Activated T-helper 17 cell treated with anti-CD3 and anti-CD28 coated beads, Interleukin-2, amount 50 U/mL, for 72 hours (primary cell): ENCODE measurements around the gene DDX54. TPM values are rescaled to one million over a fixed set of nuclear protein-coding genes. Genes with fewer than 3 reads are reported as not detected.

Source experiments
- ATAC-seq: fragments of 150-1000 bp; cut with Tn5 transposase; replicated peaks from 2 replicates; pipeline ENCODE4 v1.10.0; 2021; ENCODE audit warnings: mild to moderate bottlenecking, moderate library complexity
- H3K27ac Mint-ChIP-seq: one replicate; pipeline ENCODE4 v1.8.0; 2022; ENCODE audit warnings: mixed read lengths
- H3K27me3 Mint-ChIP-seq: one replicate; pipeline ENCODE4 v1.8.0; 2022; ENCODE audit warnings: mixed read lengths
- H3K36me3 Mint-ChIP-seq: one replicate; pipeline ENCODE4 v1.8.0; 2022; ENCODE audit warnings: low read depth, mild to moderate bottlenecking, mixed read lengths
- H3K4me1 Mint-ChIP-seq: one replicate; pipeline ENCODE4 v1.8.0; 2022; ENCODE audit warnings: mixed read lengths
- H3K4me3 Mint-ChIP-seq: one replicate; pipeline ENCODE4 v1.8.0; 2022; ENCODE audit warnings: mild to moderate bottlenecking, mixed read lengths
- H3K9me3 Mint-ChIP-seq: one replicate; pipeline ENCODE4 v1.8.0; 2022; ENCODE audit warnings: mixed read lengths
- total RNA-seq, 2 donors: library from RNA; stranded (reverse); gene quantifications; one replicate each; pipeline ENCODE4 v1.2.3, GENCODE V29; 2022

DDX54 gene
- total RNA-seq: 10 to 100 TPM; 47.4 to 86.9 TPM

- H3K4me1 Mint-ChIP-seq: peaks cover 15% of the 10 kb centered on the region
- H3K9me3 Mint-ChIP-seq: no peaks in the 10 kb centered on the region
- no peaks in the 10 kb centered on the region for H3K27me3 Mint-ChIP-seq
- peak within 1 kb of the TSS; percentile 92 for H3K27ac Mint-ChIP-seq
- H3K4me3 Mint-ChIP-seq: peak within 1 kb of the TSS; percentile 93
- peak; percentile 67 for ATAC-seq
- H3K36me3 Mint-ChIP-seq: peaks cover 63% of the 10 kb centered on the region
Observed at GRCh38 chr12:113185180-113186032, at the start of gene DDX54, which contains the start of gene RITA1. TSS of gene DDX54 (minus strand) at chr12:113185478. CDS start at chr12:113185451, 27 bp downstream. TSS of gene RITA1 (plus strand) at chr12:113185721. CDS start at chr12:113186747, 1,026 bp downstream.

GRCh38 chr12:113234483-113234882 is 49.2 kb upstream of the DDX54 start:
- Mint-ChIP-seq H3K27me3 (no peaks in the 10 kb centered on the region), H3K36me3 (peaks cover 70% of the 10 kb centered on the region), H3K9me3 (no peaks in the 10 kb centered on the region), H3K4me3 (no peak overlapping the region), H3K4me1 (peaks cover 20% of the 10 kb centered on the region), H3K27ac (peak overlapping the region; percentile 62)
- no peak for ATAC-seq

DNA sequence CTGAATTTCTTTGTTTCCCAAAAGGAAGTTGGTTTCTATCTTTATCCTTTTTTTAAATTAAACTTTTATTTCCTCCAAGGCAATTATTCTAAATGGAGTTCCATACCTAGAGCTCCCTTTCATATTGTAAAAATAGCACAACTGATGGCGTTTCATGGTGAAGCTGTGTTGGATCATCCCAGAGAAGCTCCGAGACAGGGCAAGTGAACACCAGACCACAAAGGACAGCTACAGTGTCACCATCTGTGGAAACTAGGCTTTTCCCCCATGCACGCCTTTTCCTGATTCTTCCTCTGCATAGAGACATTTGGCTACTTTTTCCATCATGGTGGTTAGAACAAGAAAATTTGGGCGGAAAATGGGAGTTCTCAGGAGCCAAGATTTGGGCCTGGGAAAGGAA is 48.7 kb upstream of the DDX54 start:
- Mint-ChIP-seq H3K4me1 (peaks cover 20% of the 10 kb centered on the region), H3K9me3 (no peaks in the 10 kb centered on the region), H3K27ac (peak overlapping the region; percentile 62), H3K27me3 (no peaks in the 10 kb centered on the region), H3K36me3 (peaks cover 67% of the 10 kb centered on the region), H3K4me3 (no peak overlapping the region)
- no peak for ATAC-seq

- Mint-ChIP-seq H3K27me3 (no peaks in the 10 kb centered on the region), H3K4me1 (peaks cover 23% of the 10 kb centered on the region), H3K36me3 (peaks cover 70% of the 10 kb centered on the region), H3K9me3 (no peaks in the 10 kb centered on the region), H3K27ac (peak overlapping the region; percentile 41), H3K4me3 (peak overlapping the region; percentile 66)
- peak; percentile 15 for ATAC-seq
Observed at GRCh38 chr12:113232840-113233585, 47.7 kb upstream of the DDX54 start.

DNA sequence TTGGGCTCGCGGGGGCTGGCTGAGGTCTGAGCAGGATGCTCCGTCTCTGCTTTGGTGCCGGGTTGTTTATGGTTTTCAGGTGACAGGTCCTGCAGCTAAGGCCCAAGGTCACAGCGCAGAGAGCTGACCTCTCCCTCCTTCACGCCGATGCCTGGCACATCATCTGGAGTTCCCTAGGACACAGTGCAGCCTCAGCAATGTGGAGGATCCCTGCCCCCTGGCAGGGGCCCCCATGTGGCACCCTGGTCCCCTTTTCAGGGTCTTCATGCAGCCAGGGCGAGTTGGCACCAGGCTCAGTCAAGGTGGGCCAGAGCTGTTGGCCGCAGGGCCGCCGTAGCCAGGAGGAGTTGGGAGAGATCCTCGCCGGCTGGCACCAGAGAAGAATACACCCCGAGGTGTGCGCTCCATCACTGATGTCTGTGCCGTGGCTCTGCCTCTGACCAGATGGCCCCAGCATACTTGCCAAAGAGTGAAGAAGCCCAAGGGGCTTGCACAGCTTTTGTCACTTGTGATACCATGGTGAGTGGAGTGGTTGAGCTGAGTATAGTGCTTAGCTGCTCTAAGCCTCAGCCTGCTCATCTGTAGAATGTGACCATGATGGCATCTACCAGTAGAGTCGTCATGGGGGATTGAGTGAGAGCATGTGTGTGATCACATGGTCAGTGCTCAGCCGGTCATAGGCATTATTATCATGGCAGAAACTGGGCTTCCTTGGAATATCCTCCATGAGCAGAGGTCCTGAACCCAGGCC is 47.0 kb upstream of the DDX54 start:
- H3K27ac Mint-ChIP-seq: peak overlapping the region; percentile 41
- ATAC-seq: no peak
- peaks cover 24% of the 10 kb centered on the region for H3K4me1 Mint-ChIP-seq
- H3K9me3 Mint-ChIP-seq: no peaks in the 10 kb centered on the region
- no peaks in the 10 kb centered on the region for H3K27me3 Mint-ChIP-seq
- peaks cover 75% of the 10 kb centered on the region for H3K36me3 Mint-ChIP-seq
- H3K4me3 Mint-ChIP-seq: peak overlapping the region; percentile 66

DNA sequence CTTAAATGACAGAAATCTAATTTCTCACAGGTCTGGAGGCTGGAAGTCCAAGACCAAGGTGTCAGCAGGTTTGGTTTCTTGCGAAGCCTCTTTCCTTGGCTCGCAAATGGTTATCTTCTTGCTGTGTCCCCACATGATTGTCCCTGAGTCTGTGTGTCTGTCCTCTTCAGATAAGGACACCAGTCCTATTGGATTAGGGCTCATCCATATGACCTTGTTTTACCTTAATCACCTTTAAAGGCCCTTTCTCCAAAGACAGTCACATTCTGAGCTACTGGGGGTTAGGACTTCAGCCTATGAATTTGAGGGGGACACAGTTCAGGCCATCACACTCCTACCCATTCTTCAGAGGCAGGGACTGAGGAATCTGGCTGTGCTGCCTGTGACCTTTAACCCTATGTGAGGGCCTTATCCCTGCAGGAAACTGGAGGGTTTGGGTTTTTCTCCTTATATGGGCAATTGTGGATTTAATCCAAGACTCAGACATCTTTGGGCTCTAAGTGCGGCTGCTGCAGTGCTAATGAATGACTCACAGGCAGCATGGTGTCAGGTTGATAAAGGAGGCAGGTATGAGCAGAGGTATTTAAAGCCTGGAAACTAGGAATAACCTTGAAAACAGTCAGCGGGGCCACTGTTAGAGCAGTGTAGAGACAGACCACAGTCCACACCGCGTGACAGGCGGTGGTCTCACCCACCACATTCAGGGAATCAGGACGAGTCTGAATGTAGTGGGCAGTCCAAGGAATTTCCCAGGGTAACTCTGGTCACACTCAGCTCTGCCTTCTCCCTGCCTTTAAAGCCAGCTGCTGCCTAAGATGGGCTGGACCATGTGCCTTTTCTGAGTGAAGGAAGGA is 46.2 kb upstream of the DDX54 start:
- Mint-ChIP-seq H3K27me3 (no peaks in the 10 kb centered on the region), H3K4me3 (no peak overlapping the region), H3K27ac (no peak overlapping the region), H3K9me3 (no peaks in the 10 kb centered on the region), H3K36me3 (peaks cover 83% of the 10 kb centered on the region), H3K4me1 (peaks cover 20% of the 10 kb centered on the region)
- no peak for ATAC-seq

DNA sequence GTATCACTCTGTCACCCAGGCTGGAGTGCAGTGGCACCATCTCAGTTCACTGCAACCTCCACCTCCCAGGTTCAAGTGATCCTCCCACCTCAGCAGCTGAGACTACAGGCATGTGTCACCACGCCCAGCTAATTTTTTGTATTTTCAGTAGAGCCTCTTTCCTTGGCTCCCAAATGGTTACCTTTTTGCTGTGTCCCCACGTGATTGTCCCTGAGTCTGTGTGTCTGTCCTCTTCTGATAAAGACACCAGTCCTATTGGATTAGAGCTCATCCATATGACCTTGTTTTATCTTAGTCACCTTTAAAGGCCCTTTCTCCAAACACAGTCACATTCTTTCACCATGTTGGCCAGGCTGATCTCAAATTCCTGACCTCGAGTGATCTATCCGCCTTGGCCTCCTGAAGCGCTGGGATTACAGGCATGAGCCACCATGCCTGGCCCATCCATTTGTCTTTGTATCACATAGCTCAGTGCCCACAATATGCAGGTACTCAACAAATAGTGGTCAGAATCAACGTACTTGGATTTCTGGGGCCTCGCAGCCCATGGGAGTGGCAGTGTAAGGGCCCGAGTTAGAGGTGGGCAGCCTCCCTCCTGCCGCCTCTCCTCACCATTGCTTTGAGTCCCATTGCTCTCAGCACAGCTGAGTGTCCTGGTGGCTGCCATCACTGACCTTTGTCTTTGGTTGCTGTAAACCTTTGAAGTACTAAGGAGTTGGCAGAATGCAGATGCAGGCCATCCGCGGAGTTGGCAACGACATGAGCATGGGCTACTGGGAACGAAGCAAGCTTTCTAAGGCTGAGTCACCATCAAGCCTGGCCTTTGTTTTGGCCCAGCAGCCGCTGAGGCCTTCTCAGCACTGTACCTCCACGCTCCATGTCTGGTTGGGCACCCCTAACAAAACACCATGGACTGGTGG is 45.3 kb upstream of the DDX54 start:
- Mint-ChIP-seq H3K27me3 (no peaks in the 10 kb centered on the region), H3K4me1 (peaks cover 17% of the 10 kb centered on the region), H3K9me3 (no peaks in the 10 kb centered on the region), H3K27ac (peak overlapping the region; percentile 62), H3K36me3 (peaks cover 83% of the 10 kb centered on the region), H3K4me3 (peak overlapping the region; percentile 51)
- peak; percentile 52 for ATAC-seq

GRCh38 chr12:113228394-113229028 is 43.2 kb upstream of the DDX54 start:
- no peak for ATAC-seq
- Mint-ChIP-seq H3K4me3 (peak overlapping the region; percentile 51), H3K27ac (peak overlapping the region; percentile 62), H3K4me1 (peaks cover 15% of the 10 kb centered on the region), H3K36me3 (peaks cover 64% of the 10 kb centered on the region), H3K9me3 (no peaks in the 10 kb centered on the region), H3K27me3 (no peaks in the 10 kb centered on the region)

DNA sequence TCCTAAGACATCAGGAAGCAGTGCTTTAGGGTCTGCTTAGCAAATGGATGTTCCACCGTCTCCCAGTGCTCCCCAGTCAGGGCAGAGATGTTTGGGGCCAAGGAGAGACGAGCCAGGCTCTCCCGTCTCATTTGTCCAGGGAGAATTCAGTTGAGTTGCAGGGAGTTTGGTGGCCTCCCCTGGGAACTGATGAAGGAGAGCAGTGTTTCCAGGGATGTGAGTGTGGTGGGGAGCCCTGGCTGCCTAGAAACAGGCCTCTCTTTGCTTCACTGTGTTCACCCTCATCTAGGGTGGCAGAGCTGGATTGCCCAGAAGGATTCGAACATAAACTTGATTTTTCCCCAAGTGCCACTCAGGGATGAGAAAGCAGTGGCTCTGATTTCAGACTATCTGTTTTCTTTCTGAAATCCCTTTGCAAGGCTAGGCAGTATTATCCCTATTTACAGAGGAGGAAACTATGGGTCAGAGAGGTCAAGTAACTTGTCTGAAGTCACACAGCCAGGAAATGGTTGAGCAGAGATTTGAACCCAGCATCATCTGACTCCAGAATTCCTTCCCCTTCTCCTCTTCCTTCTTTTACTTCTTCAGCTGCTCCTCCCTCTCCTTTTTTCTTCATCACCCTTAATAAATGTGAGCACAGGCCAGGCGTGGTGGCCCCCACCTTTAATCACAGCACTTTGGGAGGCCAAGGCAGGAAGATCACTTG is 42.6 kb upstream of the DDX54 start:
- Mint-ChIP-seq H3K9me3 (no peaks in the 10 kb centered on the region), H3K36me3 (peaks cover 57% of the 10 kb centered on the region), H3K4me3 (no peak overlapping the region), H3K27ac (peak overlapping the region; percentile 62), H3K4me1 (peaks cover 20% of the 10 kb centered on the region), H3K27me3 (no peaks in the 10 kb centered on the region)
- ATAC-seq: no peak

GRCh38 chr12:113226696-113227568 is 41.7 kb upstream of the DDX54 start:
- H3K4me1 Mint-ChIP-seq: peaks cover 28% of the 10 kb centered on the region
- no peaks in the 10 kb centered on the region for H3K27me3 Mint-ChIP-seq
- ATAC-seq: no peak
- H3K27ac Mint-ChIP-seq: peak overlapping the region; percentile 62
- H3K9me3 Mint-ChIP-seq: no peaks in the 10 kb centered on the region
- no peak overlapping the region for H3K4me3 Mint-ChIP-seq
- H3K36me3 Mint-ChIP-seq: peaks cover 48% of the 10 kb centered on the region

- no peak for ATAC-seq
- peaks cover 21% of the 10 kb centered on the region for H3K4me1 Mint-ChIP-seq
- H3K4me3 Mint-ChIP-seq: no peak overlapping the region
- peaks cover 38% of the 10 kb centered on the region for H3K36me3 Mint-ChIP-seq
- H3K9me3 Mint-ChIP-seq: no peaks in the 10 kb centered on the region
- H3K27me3 Mint-ChIP-seq: no peaks in the 10 kb centered on the region
- H3K27ac Mint-ChIP-seq: no peak overlapping the region
Observed at GRCh38 chr12:113224955-113225354, 39.7 kb upstream of the DDX54 start.
